GM18508 (cell line): ENCODE data around the gene ZNG1A.
"Not testable (repeated sequence)": the region's sequence is repeated elsewhere in the genome, so short reads cannot be mapped to it uniquely, and the experiment has no call there.

Experiments
- ATAC-seq: cut with Tn5 transposase; IDR thresholded peaks from one replicate; pipeline ENCODE4 v1.9.1; 2021; ENCODE audit warnings: moderate number of reproducible peaks; ENCODE audit not compliant: insufficient read depth, unreplicated experiment

Gene ZNG1A

GRCh38 chr9:199601-200000 lies 20.7 kb upstream of the ZNG1A start:
- not testable (repeated sequence) for ATAC-seq

- not testable (repeated sequence) for ATAC-seq
These were observed 573 bp downstream of the ZNG1A start for GRCh38 chr9:178140-178825.

GRCh38 chr9:169757-170156 lies 9.1 kb downstream of the ZNG1A start:
- not testable (repeated sequence) for ATAC-seq

GRCh38 chr9:159871-160270 lies 19.0 kb downstream of the ZNG1A start:
- ATAC-seq, result not testable (repeated sequence)

DNA sequence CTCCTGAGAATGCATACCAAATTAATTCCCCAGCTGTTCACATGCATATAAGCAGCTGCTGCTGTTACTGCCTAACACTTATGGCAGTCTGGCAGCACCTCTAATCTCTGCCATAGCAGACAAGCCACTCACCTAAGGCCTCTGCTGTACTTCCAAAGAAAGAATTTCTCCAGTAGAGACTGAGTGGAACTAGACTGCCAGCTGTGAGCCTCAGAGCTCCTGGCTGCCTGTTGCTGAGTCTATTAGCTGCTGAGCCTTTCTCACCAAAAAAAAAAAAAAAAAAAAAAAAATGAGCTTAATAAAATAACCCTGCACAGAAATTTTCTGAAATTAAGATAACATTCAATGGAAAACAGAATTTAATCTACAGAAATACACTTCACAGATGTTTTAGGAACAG lies 27.7 kb downstream of the ZNG1A start:
- not testable (repeated sequence) for ATAC-seq

DNA sequence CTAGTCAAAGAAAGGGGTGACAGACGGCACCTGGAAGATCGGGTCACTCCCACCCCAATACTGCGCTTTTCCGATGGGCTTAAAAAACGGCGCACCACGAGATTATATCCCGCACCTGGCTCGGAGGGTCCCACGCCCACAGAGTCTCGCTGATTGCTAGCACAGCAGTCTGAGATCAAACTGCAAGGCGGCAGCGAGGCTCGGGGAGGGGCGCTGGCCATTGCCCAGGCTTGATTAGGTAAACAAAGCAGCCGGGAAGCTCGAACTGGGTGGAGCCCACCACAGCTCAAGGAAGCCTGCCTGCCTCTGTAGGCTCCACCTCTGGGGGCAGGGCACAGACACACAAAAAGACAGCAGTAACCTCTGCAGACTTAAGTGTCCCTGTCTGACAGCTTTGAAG lies 39.0 kb downstream of the ZNG1A start:
- ATAC-seq, result not testable (repeated sequence)

DNA sequence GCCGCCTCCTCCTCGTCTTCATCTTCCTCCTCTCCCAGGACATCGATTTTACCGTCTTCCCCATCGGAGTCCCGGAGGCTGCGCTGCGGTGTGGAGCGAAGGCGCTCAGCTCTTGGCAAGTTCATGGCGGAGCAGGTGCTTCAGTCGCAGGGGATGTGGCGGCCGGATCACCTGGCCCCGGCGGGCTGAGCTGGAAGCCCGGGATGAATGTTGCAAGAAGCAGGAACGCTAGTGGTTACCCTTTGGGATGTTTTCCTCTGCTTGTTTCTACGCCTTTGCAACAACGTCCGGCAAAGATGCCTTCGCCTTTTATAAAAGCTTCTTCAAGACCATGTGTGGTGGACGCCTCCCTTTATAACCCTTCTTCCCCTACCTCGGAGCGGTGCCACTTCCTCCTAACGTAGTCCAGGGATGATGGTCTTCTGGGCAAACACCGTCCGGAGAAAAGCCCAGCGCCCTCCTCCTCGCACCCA lies 60.8 kb downstream of the ZNG1A start, which contains the start of gene FOXD4:
FOXD4 (minus strand) TSS at position 423 of the 473 bp plus-strand sequence; CDS start at position 125, 298 bp downstream.
- not testable (repeated sequence) for ATAC-seq

- not testable (repeated sequence) for ATAC-seq
These were observed 61.5 kb downstream of the ZNG1A start for GRCh38 chr9:117144-117994.

DNA sequence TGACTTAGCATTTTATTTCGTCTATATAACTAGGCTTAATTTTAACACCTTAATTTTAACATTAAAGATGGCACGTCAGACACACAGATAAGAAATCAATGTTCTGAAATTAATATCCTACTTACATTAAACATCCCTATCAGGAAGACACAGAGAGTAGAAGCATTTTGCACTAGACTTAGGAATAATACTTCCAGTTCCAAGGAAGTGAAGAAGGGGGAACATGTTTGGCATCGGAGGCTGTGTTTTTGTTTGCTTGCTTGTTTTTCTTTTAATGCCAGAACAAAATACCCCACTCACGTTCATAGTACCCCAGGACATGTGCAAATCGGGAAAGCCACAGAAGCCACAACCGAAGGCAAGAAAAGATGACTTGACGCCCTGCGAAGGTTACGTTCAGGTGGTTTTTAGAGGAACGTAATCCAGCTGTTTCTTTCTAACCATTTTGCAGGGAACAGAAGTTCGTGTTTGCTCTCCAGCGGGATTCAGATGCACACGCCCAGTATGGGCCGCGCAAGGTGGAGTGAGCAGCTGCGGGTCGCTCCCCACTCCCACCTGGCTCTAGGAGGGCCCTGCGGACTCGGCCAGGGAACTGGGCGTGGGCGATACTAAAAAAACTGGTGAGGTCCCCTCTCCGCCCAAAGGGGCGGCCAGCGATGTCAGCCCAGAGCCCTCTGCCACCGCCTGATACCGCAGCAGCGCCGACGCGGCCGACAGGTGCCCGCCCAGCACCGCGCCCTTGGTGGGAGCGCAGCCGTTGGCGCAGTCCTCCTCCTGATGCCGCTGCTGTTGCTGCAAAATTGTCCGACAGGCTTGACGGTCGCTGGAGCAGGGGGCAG lies 62.4 kb downstream of the ZNG1A start:
- ATAC-seq, result not testable (repeated sequence)

DNA sequence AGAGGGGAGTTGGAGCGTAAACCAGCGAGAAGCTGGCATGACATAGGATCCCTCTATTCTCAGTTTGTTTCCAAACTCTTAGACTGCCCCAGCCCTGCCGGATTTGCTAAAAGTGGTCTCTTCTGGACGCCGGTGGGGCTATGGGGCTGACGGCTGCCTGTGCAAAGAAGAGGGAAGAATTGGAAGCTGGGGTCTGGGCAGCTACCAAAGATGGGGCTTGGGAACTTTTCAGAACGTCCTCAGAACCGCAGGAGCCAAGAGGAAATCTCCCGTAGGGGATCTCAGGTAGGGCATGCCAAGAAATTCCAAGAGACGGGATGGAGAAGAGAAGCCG lies 63.8 kb downstream of the ZNG1A start:
- ATAC-seq, result not testable (repeated sequence)

DNA sequence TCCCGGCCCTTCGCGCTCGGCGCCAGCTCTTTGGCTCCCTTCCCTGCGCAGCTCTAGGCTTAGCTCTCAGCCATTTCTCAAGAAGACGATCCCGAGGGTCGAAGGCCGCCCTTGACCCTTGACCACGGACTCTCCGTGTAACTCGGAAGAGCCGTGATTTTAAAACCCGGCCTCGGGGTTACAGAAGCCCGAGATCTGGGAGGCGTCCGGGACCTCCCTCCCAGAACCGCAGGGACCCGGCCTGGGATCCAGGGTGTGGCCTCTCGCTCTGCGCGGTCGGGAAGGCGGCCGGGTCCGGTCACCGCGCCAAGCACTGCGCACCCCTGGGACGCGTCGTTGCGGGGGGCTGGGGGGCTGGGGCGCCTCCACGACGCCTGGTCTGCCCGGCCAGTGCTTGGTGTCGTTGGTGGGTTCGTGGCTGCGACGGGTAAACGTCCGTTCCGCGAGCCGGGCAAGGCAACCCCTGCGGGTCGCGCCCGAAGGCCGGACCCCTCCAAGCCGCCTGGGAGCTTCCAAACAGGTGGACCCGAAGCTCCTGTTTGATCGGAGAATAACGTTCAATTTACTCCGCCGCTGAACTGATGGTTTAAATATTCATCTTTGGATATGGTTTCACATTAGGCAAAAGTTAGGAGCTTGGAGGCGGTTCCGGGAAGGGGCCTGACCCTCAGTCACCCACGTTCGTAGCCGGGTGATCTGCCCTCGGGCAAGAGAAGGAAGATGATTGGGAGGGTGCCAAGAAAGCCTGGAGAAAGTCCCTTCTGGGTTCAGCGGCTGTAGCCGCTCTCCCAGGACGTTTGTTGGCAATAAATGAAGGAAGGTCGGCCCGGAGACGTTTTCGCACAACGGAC lies 64.4 kb downstream of the ZNG1A start:
- not testable (repeated sequence) for ATAC-seq

GRCh38 chr9:113468-114266 lies 65.2 kb downstream of the ZNG1A start:
- not testable (repeated sequence) for ATAC-seq

- ATAC-seq, result not testable (repeated sequence)
These were observed 66.0 kb downstream of the ZNG1A start for GRCh38 chr9:112589-113467.

- not testable (repeated sequence) for ATAC-seq
These were observed 68.2 kb downstream of the ZNG1A start for GRCh38 chr9:110672-111071.

- not testable (repeated sequence) for ATAC-seq
These were observed 69.3 kb downstream of the ZNG1A start for GRCh38 chr9:109540-109939.

DNA sequence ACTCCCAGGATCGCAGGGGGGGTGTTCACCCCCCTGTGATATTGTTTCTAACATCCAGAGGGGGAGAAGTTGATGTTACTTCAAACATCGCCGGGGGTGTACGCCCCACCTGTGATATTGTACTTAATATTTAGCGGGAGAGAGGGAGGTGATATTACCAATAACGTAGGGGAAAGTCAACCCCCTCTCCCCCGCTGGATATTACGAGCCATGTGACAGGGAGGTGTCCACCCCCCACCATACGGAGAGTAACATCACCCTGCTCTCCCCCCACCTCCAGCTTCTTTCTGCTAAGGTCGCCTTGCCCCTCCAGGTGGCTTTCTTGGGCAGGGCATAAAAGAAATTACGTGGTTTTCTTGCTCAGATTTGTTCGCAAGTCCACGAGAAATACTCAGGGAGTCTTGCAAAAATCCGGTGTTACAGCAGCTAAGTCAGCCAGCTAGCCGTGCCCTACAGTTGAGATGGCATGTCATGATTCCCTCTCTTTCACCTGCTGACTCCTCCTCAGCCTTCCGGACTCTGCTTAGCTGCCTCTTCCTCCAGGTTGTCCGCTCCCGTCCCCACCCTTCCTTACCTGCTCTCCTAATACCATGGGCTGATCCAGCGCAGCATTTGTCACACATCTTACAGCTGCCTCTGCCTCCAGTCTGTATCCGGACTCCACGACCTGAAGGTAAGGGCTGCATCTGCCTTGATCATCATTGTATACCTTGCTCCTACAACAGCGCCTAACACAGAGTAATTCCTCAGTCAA lies 69.9 kb downstream of the ZNG1A start:
- not testable (repeated sequence) for ATAC-seq

GRCh38 chr9:105991-106390 lies 72.9 kb downstream of the ZNG1A start:
- not testable (repeated sequence) for ATAC-seq
